Trophoblast cell (in vitro differentiated cells and primary cell): ENCODE data around the gene GUCA2B.
A peak's percentile ranks its signal among the peaks of the same experiment; 100 is the strongest.

Source experiments
- DNase-seq, 2 donors: peaks; one replicate each; pipeline ENCODE4 v3.0.0-alpha.2; 2016
- H2AFZ ChIP-seq: 2 replicates; pipeline ENCODE4 v1.6.1; 2013; ENCODE audit warnings: low read length, moderate library complexity, mild to moderate bottlenecking; ENCODE audit not compliant: insufficient read depth, poor library complexity
- H2AK5ac ChIP-seq: 2 replicates; pipeline ENCODE4 v1.6.1; 2013; ENCODE audit warnings: mild to moderate bottlenecking, low read length
- H2BK120ac ChIP-seq: 2 replicates; pipeline ENCODE4 v1.6.1; 2013; ENCODE audit warnings: low read length, mild to moderate bottlenecking, moderate library complexity; ENCODE audit not compliant: insufficient read depth, poor library complexity
- H2BK12ac ChIP-seq: 2 replicates; pipeline ENCODE4 v1.6.1; 2013; ENCODE audit warnings: mild to moderate bottlenecking, low read length, moderate library complexity
- H2BK5ac ChIP-seq: 2 replicates; pipeline ENCODE4 v1.6.1; 2013; ENCODE audit warnings: low read length, low read depth, moderate library complexity, mild to moderate bottlenecking; ENCODE audit not compliant: poor library complexity
- H3K14ac ChIP-seq: 2 replicates; pipeline ENCODE4 v1.6.1; 2013; ENCODE audit warnings: mild to moderate bottlenecking, low read length
- H3K18ac ChIP-seq: 2 replicates; pipeline ENCODE4 v1.6.1; 2013; ENCODE audit warnings: mild to moderate bottlenecking, low read length
- H3K23ac ChIP-seq: 2 replicates; pipeline ENCODE4 v1.6.1; 2013; ENCODE audit warnings: low read length
- H3K27ac ChIP-seq: 2 replicates; pipeline ENCODE4 v1.5.1; 2013; ENCODE audit warnings: low read depth, mild to moderate bottlenecking, inconsistent platforms, low read length, moderate library complexity
- H3K27me3 ChIP-seq: 2 replicates; pipeline ENCODE4 v1.6.1; 2013; ENCODE audit warnings: inconsistent platforms, mild to moderate bottlenecking, low read length, moderate library complexity; ENCODE audit not compliant: insufficient read depth
- H3K36me3 ChIP-seq, 2 experiments: 1 replicate in 1 of 2; 2 replicates in 1 of 2; pipeline ENCODE4 v1.6.1; 2013; ENCODE audit warnings: low read length in 2 of 2, mild to moderate bottlenecking in 2 of 2, moderate library complexity in 1 of 2; ENCODE audit not compliant: insufficient read depth in 2 of 2, control insufficient read depth in 1 of 2
- H3K4ac ChIP-seq: 2 replicates; pipeline ENCODE4 v1.6.1; 2013; ENCODE audit warnings: low read depth, mild to moderate bottlenecking, low read length, moderate library complexity
- H3K4me1 ChIP-seq, 2 experiments: 1 replicate in 1 of 2; 2 replicates in 1 of 2; pipeline ENCODE4 v1.6.1; 2013; ENCODE audit warnings: low read length in 2 of 2, mild to moderate bottlenecking in 2 of 2, moderate library complexity in 1 of 2; ENCODE audit not compliant: insufficient read depth in 2 of 2, control insufficient read depth in 1 of 2
- H3K4me2 ChIP-seq: 2 replicates; pipeline ENCODE4 v1.6.1; 2013; ENCODE audit warnings: inconsistent platforms, mild to moderate bottlenecking, low read length, moderate library complexity
- H3K4me3 ChIP-seq: 2 replicates; pipeline ENCODE4 v1.5.1; 2013; ENCODE audit warnings: mild to moderate bottlenecking, low read depth, low read length, inconsistent platforms
- H3K79me1 ChIP-seq: one replicate; pipeline ENCODE4 v1.6.1; 2013; ENCODE audit warnings: low read length
- H3K79me2 ChIP-seq: 2 replicates; pipeline ENCODE4 v1.6.1; 2013; ENCODE audit warnings: low read length, mild to moderate bottlenecking; ENCODE audit not compliant: control insufficient read depth, insufficient read depth, poor library complexity
- H3K9ac ChIP-seq: 2 replicates; pipeline ENCODE4 v1.6.1; 2013; ENCODE audit warnings: mild to moderate bottlenecking, low read length
- H3K9me3 ChIP-seq: 2 replicates; pipeline ENCODE4 v1.6.1; 2013; ENCODE audit warnings: low read depth, mild to moderate bottlenecking, control low read depth, inconsistent platforms, low read length; ENCODE audit not compliant: insufficient read depth
- H4K12ac ChIP-seq: 2 replicates; pipeline ENCODE4 v1.6.1; 2013; ENCODE audit warnings: low read depth, mild to moderate bottlenecking, low read length, moderate library complexity
- H4K8ac ChIP-seq: 2 replicates; pipeline ENCODE4 v1.6.1; 2013; ENCODE audit warnings: low read depth, mild to moderate bottlenecking, low read length, moderate library complexity
- H4K91ac ChIP-seq: one replicate; pipeline ENCODE4 v1.6.1; 2013; ENCODE audit warnings: low read depth, mild to moderate bottlenecking, low read length, moderate library complexity
- WGBS: extraction: QIAGEN DNeasy Blood & Tissue Kit; methylation state at CpG from one replicate; pipeline ENCODE4 v1.1.7; 2013; ENCODE audit warnings: missing lambda C conversion rate; ENCODE audit not compliant: insufficient read length, insufficient coverage; ENCODE audit errors: extremely low coverage; 5-methylcytosine and 5-hydroxymethylcytosine counted together

Gene GUCA2B

GRCh38 chr1:42173961-42174735 lies 20.9 kb downstream of the GUCA2B start:
- Histone ChIP-seq H2BK5ac (no peak overlapping the region), H2BK12ac (no peak overlapping the region), H3K4me1 (peaks cover 11 to 22% of the 10 kb centered on the region in 2 experiments), H3K14ac (no peak overlapping the region), H3K9me3 (no peaks in the 10 kb centered on the region), H3K27ac (no peak overlapping the region), H3K23ac (no peak overlapping the region), H2AFZ (no peak overlapping the region), H3K36me3 (peaks cover 0 to 3% of the 10 kb centered on the region in 2 experiments), H3K9ac (no peak overlapping the region), H3K79me1 (no peaks in the 10 kb centered on the region), H2BK120ac (no peak overlapping the region), H3K79me2 (no peaks in the 10 kb centered on the region), H2AK5ac (no peak overlapping the region), H4K12ac (no peak overlapping the region), H3K18ac (no peak overlapping the region), H3K4me2 (no peak overlapping the region), H3K4me3 (no peak overlapping the region), H3K27me3 (no peaks in the 10 kb centered on the region), H4K8ac (no peak overlapping the region), H3K4ac (no peak overlapping the region), H4K91ac (no peak overlapping the region)
- peak; percentile 56 to 80 for DNase-seq
- WGBS, result no CpG with 5 or more reads among the region's 8 CpGs

- Histone ChIP-seq H3K23ac (no peak overlapping the region), H4K91ac (no peak overlapping the region), H3K27ac (no peak overlapping the region), H4K12ac (no peak overlapping the region), H2BK120ac (no peak overlapping the region), H3K18ac (no peak overlapping the region), H3K4me1 (peaks cover 17 to 29% of the 10 kb centered on the region in 2 experiments), H2AFZ (no peak overlapping the region), H2BK12ac (no peak overlapping the region), H3K9me3 (no peaks in the 10 kb centered on the region), H3K79me2 (no peaks in the 10 kb centered on the region), H3K36me3 (peaks cover 0 to 3% of the 10 kb centered on the region in 2 experiments), H3K4me2 (no peak overlapping the region), H3K9ac (no peak overlapping the region), H3K79me1 (peaks cover 2% of the 10 kb centered on the region), H3K14ac (no peak overlapping the region), H3K27me3 (no peaks in the 10 kb centered on the region), H2AK5ac (no peak overlapping the region), H2BK5ac (no peak overlapping the region), H4K8ac (no peak overlapping the region), H3K4ac (no peak overlapping the region), H3K4me3 (no peak overlapping the region)
- no CpG with 5 or more reads among the region's 7 CpGs for WGBS
- DNase-seq, result peak; percentile 56 to 68
These were observed 22.3 kb downstream of the GUCA2B start for GRCh38 chr1:42175314-42176054.

- no CpG with 5 or more reads among the region's 4 CpGs for WGBS
- Histone ChIP-seq H4K8ac (no peak overlapping the region), H2BK120ac (no peak overlapping the region), H3K79me1 (peaks cover 2% of the 10 kb centered on the region), H3K23ac (no peak overlapping the region), H3K79me2 (no peaks in the 10 kb centered on the region), H2BK12ac (no peak overlapping the region), H2AK5ac (no peak overlapping the region), H3K14ac (no peak overlapping the region), H4K12ac (no peak overlapping the region), H3K4me3 (no peak overlapping the region), H3K9ac (no peak overlapping the region), H2BK5ac (no peak overlapping the region), H2AFZ (no peak overlapping the region), H3K18ac (no peak overlapping the region), H3K27ac (no peak overlapping the region), H3K36me3 (peaks cover 3% of the 10 kb centered on the region in 2 experiments), H4K91ac (no peak overlapping the region), H3K4ac (no peak overlapping the region), H3K4me1 (peaks cover 14 to 25% of the 10 kb centered on the region in 2 experiments), H3K4me2 (no peak overlapping the region), H3K27me3 (no peaks in the 10 kb centered on the region), H3K9me3 (no peaks in the 10 kb centered on the region)
- peak in 1 of 2 donors; percentile 72 for DNase-seq
These were observed 23.8 kb downstream of the GUCA2B start for GRCh38 chr1:42176902-42177519.

- H4K91ac ChIP-seq, result no peak overlapping the region
These were observed 24.4 kb downstream of the GUCA2B start for GRCh38 chr1:42177541-42177981.

More at GRCh38 chr1:42177541-42177981, 24.4 kb downstream of the GUCA2B start:
- H3K23ac ChIP-seq, result no peak overlapping the region
- peaks cover 10 to 21% of the 10 kb centered on the region in 2 experiments for H3K4me1 ChIP-seq
- H3K18ac ChIP-seq, result no peak overlapping the region
- H3K79me1 ChIP-seq, result peaks cover 2% of the 10 kb centered on the region
- no peak overlapping the region for H2BK5ac ChIP-seq
- no peak overlapping the region for H3K9ac ChIP-seq
- H3K27ac ChIP-seq, result no peak overlapping the region
- no peak overlapping the region for H3K14ac ChIP-seq
- H3K36me3 ChIP-seq, result peaks cover 3% of the 10 kb centered on the region in 2 experiments
- DNase-seq, result no peak
- no peaks in the 10 kb centered on the region for H3K9me3 ChIP-seq
- no peak overlapping the region for H4K8ac ChIP-seq
- H2AFZ ChIP-seq, result no peak overlapping the region
- no peak overlapping the region for H3K4me3 ChIP-seq
- H2BK120ac ChIP-seq, result no peak overlapping the region
- WGBS, result no CpG with 5 or more reads among the region's 6 CpGs
- no peak overlapping the region for H2BK12ac ChIP-seq
- H4K12ac ChIP-seq, result no peak overlapping the region
- no peaks in the 10 kb centered on the region for H3K27me3 ChIP-seq
- no peak overlapping the region for H3K4me2 ChIP-seq
- no peak overlapping the region for H2AK5ac ChIP-seq
- no peaks in the 10 kb centered on the region for H3K79me2 ChIP-seq
- no peak overlapping the region for H3K4ac ChIP-seq
